Stimulated activated CD4-positive, alpha-beta T cell treated with anti-CD3 and anti-CD28 coated beads, Interleukin-1b, Interleukin-23, amount 100 ng/mL, for 24 hours (primary cell): ENCODE data around the gene ST6GALNAC6.
"Not testable (repeated sequence)": the region's sequence is repeated elsewhere in the genome, so short reads cannot be mapped to it uniquely, and the experiment has no call there.

Experiments
- DNase-seq, 4 experiments: peaks; one replicate each; pipeline ENCODE4 v3.0.0-alpha.2; 2020; ENCODE audit warnings: low read depth in 4 of 4, low spot score in 1 of 4

ST6GALNAC6 gene

GRCh38 chr9:127875306-127875966 lies 24.0 kb downstream of the ST6GALNAC6 start:
- no peak for DNase-seq

GRCh38 chr9:127874301-127875221 lies 24.8 kb downstream of the ST6GALNAC6 start:
- no peak for DNase-seq

DNA sequence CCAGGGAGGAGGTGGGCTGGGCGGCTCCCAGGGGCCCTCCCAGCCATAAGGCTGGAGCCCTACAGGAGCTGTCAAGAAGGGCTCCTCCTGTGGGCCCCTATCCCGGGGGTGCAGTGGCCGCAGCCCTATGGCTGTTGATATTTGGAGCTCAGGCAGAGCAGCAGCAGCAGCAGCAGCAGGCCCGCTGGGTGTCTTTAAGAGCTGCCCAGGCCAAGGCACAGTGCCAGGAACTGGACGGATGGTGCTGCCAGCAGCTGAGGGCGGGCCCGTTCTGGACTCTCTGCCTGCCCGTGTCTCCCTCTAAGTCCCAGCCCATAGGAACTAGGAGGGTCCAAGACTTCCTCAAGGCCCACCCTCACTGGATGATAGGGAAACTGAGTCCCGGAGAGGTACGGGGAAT lies 25.5 kb downstream of the ST6GALNAC6 start:
- no peak for DNase-seq

DNA sequence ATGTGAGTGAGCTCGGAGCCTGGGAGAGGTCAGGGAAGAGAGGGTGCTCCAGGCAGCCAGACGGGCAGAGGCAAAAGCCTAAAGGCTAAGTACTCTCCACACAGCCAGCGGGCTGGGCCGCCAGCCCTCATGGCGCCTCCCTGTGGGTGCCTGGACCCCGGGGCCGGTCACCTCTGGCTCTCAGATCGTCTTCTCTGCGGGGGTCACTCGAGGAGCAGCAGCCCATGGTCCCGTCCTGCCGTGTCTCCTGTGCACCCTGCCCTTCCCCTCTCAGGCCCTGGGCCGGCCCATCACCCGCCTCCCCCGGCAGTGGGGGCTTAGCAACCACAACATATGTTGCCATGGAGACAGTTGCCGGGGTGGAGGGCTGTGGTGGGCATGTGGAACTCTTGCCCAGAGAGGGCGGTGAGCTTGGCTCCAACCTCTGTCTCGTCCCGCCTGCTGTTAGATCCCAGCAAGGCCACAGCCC lies 26.1 kb downstream of the ST6GALNAC6 start:
- no peak for DNase-seq

DNA sequence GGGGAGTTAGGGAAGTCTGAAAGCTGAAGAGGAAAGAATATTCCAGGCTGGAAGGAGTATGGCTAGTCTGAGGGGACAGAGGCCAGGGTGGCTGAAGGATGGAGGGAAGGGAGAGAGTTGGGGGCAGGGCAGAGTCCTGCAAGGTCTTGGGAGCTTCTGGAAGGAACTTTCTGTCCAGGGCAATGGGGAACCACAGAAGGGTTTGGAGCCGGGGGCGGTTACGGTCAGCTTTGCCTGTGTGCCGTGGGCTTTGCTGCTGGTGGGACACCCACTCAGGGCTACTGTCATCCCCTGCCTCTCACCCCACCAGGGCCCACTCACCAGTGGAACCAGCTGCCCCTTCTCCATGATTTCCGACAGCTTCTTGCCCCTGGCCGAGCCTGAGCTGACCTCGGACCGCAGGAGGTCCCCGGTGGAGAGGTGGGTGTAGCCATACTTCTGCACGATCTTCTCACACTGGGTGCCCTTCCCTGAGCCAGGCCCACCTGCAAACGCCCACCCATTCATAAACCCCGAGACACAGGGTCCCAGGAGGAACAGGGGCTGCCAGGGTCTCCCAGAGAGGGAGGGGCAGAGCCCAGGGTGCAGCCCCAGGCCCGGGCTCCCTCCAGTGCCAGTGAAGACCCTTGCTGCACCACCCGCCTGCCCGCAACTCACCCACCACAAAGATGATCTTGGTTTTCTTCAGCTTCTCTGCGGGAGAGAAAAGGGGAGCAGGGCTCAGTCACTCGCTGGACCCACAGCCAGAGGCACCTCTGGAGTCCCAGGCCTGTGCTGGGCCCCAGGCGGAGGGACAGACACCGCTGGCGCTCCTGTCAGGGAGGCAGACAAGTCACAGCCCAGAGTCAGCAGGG lies 26.8 kb downstream of the ST6GALNAC6 start:
- no peak for DNase-seq

GRCh38 chr9:127871531-127871930 lies 27.9 kb downstream of the ST6GALNAC6 start:
- DNase-seq, result no peak

DNA sequence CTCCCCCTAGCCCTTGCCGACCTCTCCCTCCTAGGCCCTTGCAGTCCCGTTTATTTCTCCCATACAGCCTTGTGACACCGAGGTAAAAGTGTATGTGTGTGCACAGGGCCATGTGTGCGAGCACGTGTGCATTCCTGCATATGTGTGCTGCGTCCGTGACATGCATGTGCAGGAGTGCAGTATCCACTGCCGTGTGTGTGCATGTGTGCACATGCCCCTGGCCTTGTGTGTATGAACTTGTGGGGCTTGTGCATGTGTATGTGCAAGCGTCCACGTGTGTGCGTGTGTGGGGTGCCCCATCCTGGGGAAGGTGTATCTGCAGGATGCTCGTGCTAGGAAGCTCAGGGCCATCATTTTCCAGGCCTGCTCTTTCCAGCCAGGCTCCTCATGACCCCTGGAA lies 28.5 kb downstream of the ST6GALNAC6 start:
- DNase-seq, result no peak

DNA sequence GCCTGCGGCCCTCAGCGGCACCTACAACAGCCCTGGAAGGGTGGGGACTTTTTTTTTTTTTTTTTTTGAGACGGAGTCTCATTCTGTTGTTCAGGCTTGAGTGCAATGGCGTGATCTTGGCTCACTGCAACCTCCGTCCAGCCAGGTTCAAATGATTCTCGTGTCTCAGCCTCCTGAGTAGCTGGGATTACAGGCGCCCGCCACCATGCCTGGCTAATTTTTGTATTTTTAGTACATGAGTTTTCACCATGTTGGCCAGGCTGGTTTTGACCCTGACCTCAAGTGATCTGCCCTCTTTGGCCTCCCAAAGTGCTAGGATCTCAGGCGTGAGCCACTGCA lies 29.3 kb downstream of the ST6GALNAC6 start:
- DNase-seq, result not testable (repeated sequence)

DNA sequence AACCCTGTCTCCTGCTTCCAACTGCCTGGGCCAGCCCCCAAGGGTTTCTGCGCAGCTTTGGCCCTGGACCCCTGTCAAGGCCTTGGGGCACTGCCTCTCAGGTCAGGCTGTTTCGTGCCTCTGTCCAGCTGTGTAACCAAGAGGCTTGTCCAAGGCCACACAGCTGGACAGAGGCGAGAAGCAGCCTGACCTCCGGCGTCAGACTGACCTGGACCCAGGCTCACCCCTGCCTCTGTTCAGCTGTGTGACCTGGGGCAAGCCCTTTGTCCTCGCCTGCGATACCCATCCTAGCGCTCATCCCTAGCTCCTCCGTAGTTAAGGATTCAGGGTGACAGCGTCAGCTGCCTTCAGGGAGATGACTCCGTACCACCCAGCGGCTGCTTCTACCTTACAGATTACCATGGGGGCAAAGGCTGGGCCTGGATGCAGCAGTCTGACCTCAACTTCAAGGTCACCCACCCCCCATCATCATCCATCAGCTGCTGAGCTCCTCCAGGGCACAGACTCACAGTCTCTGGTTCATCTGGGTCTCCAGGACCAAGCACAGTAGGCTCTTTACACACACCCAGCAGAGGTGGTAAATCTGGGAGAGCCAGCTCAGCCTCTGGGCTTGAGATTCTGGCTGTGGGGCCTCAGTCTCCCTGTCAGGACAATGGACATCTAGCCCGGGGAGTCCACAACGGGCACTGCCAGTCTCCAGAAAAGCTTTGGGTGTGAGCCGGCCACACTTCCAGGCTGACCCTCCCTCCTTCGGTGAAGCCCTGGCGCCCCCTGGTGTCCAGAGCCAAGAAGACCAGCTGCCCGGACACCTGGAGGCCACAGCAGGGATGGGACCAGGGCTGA lies 29.9 kb downstream of the ST6GALNAC6 start:
- peak; percentile 65 to 82 (median 68) for DNase-seq

- DNase-seq, result no peak
These were observed 31.0 kb downstream of the ST6GALNAC6 start for GRCh38 chr9:127868278-127868902.

GRCh38 chr9:127867356-127868277 lies 31.8 kb downstream of the ST6GALNAC6 start:
- DNase-seq, result no peak

GRCh38 chr9:127866535-127866934 lies 32.9 kb downstream of the ST6GALNAC6 start:
- DNase-seq, result no peak

DNA sequence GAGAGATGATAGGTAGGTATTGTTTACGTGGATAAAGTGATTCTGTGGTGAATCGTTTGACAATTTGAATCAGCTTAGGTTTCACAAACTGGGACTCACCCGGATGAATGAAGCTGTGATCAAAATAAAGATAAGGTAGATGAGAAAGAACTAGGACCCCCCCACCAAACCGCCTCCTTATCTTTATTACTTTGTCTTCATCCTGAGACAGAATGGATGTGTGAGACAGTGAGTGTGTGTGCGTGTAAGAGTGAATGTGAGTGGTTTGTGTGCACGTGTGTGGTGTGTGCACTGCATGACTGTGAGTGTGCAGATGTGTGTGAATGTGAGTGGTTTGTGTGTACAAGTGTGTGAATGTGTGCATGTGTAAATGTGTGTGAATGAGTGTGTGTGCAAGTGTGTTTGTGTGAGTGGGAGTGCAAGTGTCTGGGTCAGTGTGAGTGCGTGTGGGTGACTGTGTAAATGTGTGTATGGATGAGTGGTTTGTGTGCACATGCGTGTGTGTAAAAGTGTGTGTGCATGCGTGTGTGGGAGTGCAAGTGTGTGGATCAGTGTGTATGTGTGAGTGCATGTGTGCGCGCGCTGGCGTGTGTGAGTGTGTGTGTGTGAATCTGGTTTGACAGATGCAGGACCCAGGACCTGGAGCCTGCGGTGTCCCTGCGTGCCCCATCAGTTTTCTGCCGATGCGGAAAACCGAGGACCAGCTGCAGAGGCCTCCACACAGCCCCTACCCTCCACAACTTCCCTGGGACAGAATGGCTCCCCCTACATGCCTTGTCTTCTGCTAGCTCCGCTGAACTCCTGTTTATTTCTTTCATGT lies 33.5 kb downstream of the ST6GALNAC6 start:
- no peak for DNase-seq

DNA sequence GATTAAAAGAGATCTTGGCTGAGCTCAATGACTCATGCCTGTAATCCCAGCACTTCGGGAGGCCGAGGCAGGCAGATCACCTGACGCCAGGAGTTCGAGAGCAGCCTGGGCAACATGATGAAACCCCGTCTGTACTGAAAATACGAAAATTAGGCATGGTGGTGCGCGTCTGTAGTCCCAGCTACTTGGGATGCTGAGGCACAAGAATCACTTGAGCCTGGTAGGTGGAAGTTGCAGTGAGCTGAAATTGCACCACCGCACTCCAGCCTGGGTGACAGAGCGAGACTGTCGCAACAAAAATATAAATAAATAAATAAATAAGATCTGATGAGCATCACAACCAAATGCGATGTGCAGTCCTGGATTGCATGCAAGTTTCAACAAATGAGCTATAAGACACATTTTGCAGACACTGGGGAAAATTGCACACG lies 36.2 kb downstream of the ST6GALNAC6 start:
- DNase-seq, result no peak

- DNase-seq, result no peak
These were observed 37.1 kb downstream of the ST6GALNAC6 start for GRCh38 chr9:127862075-127863011.

- DNase-seq, result no peak
These were observed 38.6 kb downstream of the ST6GALNAC6 start for GRCh38 chr9:127860779-127861178.

GRCh38 chr9:127860260-127860659 lies 39.1 kb downstream of the ST6GALNAC6 start:
- DNase-seq, result no peak
